Astrocyte (in vitro differentiated cells and primary cell): ENCODE measurements around the gene INSC.

ENCODE experiments used
- CTCF ChIP-seq: IDR thresholded peaks from 2 replicates; pipeline ENCODE4 v1.5.1; 2011; ENCODE audit warnings: low read depth, mild to moderate bottlenecking, inconsistent platforms, low read length, moderate library complexity; ENCODE audit not compliant: insufficient read depth
- EZH2 ChIP-seq: IDR thresholded peaks from 2 replicates; pipeline ENCODE4 v1.6.1; 2012; ENCODE audit warnings: mild to moderate bottlenecking, low read length, inconsistent platforms; ENCODE audit not compliant: insufficient read depth

DNA sequence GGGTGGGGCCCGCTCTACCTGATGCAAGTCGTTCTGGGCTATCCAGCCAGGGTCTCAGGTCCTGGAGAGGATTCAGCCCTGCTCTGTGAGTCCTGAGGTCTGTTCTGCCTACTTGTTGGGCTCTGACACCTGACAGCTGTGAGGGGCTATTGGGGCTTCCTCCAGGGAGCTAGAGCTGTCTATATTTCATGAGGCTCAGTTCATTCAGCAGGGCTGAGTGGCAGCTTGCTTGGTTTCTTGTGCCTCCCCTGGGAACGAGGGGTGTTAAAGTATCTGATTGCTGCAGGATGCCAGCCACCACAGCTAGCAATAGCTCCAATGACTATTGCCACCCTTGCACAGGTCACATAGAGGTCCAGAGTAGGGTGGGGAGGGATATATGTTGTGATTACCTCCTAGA, 26.7 kb downstream of the INSC start:
- TF ChIP-seq CTCF: no peak
- no peak for TF ChIP-seq EZH2
